Loucy (cell line): ENCODE measurements around the gene MIGA1.

ENCODE experiments used
- H2AFZ ChIP-seq: fragments of 200-600 bp; sonication (generic); 2 replicates; pipeline ENCODE4 v1.6.0; 2016; ENCODE audit warnings: antibody characterized with exemption, mild to moderate bottlenecking, low read length, moderate library complexity
- H3F3A ChIP-seq: fragments of 200-600 bp; 2 replicates; pipeline ENCODE4 v1.6.0; 2016; ENCODE audit warnings: antibody characterized with exemption, low read depth, mild to moderate bottlenecking
- H3K27me3 ChIP-seq: fragments of 200-600 bp; sonication (generic); 2 replicates; pipeline ENCODE4 v1.6.1; 2014; ENCODE audit warnings: low read length, mild to moderate bottlenecking; ENCODE audit not compliant: insufficient read depth, poor library complexity, severe bottlenecking
- H3K36me3 ChIP-seq: fragments of 200-600 bp; sonication (generic); 2 replicates; pipeline ENCODE4 v1.6.1; 2016; ENCODE audit warnings: low read length; ENCODE audit not compliant: insufficient read depth
- H3K4me1 ChIP-seq: fragments of 200-600 bp; sonication (generic); 2 replicates; pipeline ENCODE4 v1.5.1; 2014; ENCODE audit warnings: low read length, mild to moderate bottlenecking; ENCODE audit not compliant: insufficient read depth, poor library complexity, severe bottlenecking
- H3K4me2 ChIP-seq: fragments of 200-600 bp; sonication (generic); 2 replicates; pipeline ENCODE4 v1.6.0; 2014; ENCODE audit warnings: antibody characterized with exemption, low read length, low read depth, mild to moderate bottlenecking; ENCODE audit not compliant: poor library complexity, severe bottlenecking
- H3K4me3 ChIP-seq: fragments of 200-600 bp; sonication (generic); 2 replicates; pipeline ENCODE4 v1.5.1; 2014; ENCODE audit warnings: low read length, mild to moderate bottlenecking, mixed read lengths; ENCODE audit not compliant: poor library complexity, severe bottlenecking
- H3K79me2 ChIP-seq: fragments of 200-600 bp; sonication (generic); 2 replicates; pipeline ENCODE4 v1.6.1; 2014; ENCODE audit warnings: low read length; ENCODE audit not compliant: insufficient read depth
- H3K9ac ChIP-seq: fragments of 200-600 bp; sonication (generic); 2 replicates; pipeline ENCODE4 v1.6.0; 2014; ENCODE audit warnings: mild to moderate bottlenecking, low read depth, low read length, moderate library complexity; ENCODE audit not compliant: poor library complexity, severe bottlenecking
- H3K9me2 ChIP-seq: fragments of 200-600 bp; sonication (generic); replicated peaks from 2 replicates; pipeline ENCODE4 v1.6.1; 2016; ENCODE audit warnings: low read depth, low read length, mixed read lengths
- H3K9me3 ChIP-seq: fragments of 200-600 bp; sonication (generic); 2 replicates; pipeline ENCODE4 v1.6.1; 2014; ENCODE audit warnings: mild to moderate bottlenecking, antibody characterized with exemption, low read length, low read depth; ENCODE audit not compliant: insufficient read depth
- H4K20me1 ChIP-seq: fragments of 200-600 bp; sonication (generic); 2 replicates; pipeline ENCODE4 v1.6.0; 2014; ENCODE audit warnings: antibody characterized with exemption, low read length, mild to moderate bottlenecking; ENCODE audit not compliant: insufficient read depth, poor library complexity, severe bottlenecking
- CTCF ChIP-seq: fragments of 200-600 bp; sonication (generic); conservative IDR thresholded peaks from 2 replicates; pipeline ENCODE4 v1.5.1; 2014; ENCODE audit warnings: mild to moderate bottlenecking, antibody characterized with exemption, low read length
- EZH2phosphoT487 ChIP-seq: fragments of 200-600 bp; IDR thresholded peaks from 2 replicates; pipeline ENCODE4 v1.6.1; 2018; ENCODE audit warnings: antibody characterized with exemption, mild to moderate bottlenecking, moderate library complexity, borderline replicate concordance

MIGA1 gene

GRCh38 chr1:77873461-77873860 lies 94.0 kb downstream of the MIGA1 start:
- Histone ChIP-seq H3K79me2 (no peaks in the 10 kb centered on the region), H3K4me2 (no peak overlapping the region), H2AFZ (no peak overlapping the region), H4K20me1 (no peaks in the 10 kb centered on the region), H3K4me1 (no peaks in the 10 kb centered on the region), H3K9ac (no peak overlapping the region), H3K4me3 (no peak overlapping the region), H3K9me2 (no peaks in the 10 kb centered on the region), H3K27me3 (no peaks in the 10 kb centered on the region), H3F3A (no peaks in the 10 kb centered on the region), H3K9me3 (no peaks in the 10 kb centered on the region), H3K36me3 (peaks cover 7% of the 10 kb centered on the region; the same call in 1 of the 2 replicates)
- TF ChIP-seq EZH2phosphoT487 (no peak), CTCF (no peak)

- Histone ChIP-seq H3F3A (no peaks in the 10 kb centered on the region), H3K9me2 (no peaks in the 10 kb centered on the region), H3K9me3 (no peaks in the 10 kb centered on the region), H2AFZ (no peak overlapping the region), H3K27me3 (no peaks in the 10 kb centered on the region), H3K9ac (no peak overlapping the region), H3K36me3 (peaks cover 5% of the 10 kb centered on the region; the same call in 1 of the 2 replicates), H4K20me1 (no peaks in the 10 kb centered on the region), H3K79me2 (no peaks in the 10 kb centered on the region), H3K4me2 (no peak overlapping the region), H3K4me1 (no peaks in the 10 kb centered on the region), H3K4me3 (no peak overlapping the region)
- TF ChIP-seq CTCF, result no peak
- TF ChIP-seq EZH2phosphoT487, result no peak
These were observed 95.5 kb downstream of the MIGA1 start for GRCh38 chr1:77874804-77875445.

DNA sequence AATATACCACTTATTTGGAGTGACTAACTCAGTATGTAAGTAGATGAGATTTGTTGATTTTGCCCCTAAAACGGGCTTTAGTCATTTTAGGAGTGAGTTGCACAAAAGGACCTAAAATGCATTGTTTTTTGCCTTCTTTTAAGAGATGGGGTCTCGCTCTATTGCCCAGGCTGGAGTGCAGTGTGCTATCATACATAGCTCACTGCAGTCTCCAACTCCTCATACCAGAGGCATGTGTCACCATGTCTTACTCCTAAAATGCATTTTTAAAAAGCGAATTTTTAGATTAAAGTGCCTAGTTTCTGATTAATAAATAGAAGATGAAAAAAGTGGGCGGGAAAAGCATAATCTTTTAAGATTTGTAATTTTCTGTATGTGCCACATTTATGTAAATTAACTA lies 97.4 kb downstream of the MIGA1 start:
- Histone ChIP-seq H2AFZ (no peak overlapping the region), H3K9me3 (no peaks in the 10 kb centered on the region), H3K4me2 (no peak overlapping the region), H3F3A (no peaks in the 10 kb centered on the region), H3K36me3 (peaks cover 5% of the 10 kb centered on the region; the same call in 1 of the 2 replicates), H3K4me1 (no peaks in the 10 kb centered on the region), H3K9ac (no peak overlapping the region), H3K27me3 (no peaks in the 10 kb centered on the region), H3K79me2 (no peaks in the 10 kb centered on the region), H3K9me2 (no peaks in the 10 kb centered on the region), H4K20me1 (no peaks in the 10 kb centered on the region), H3K4me3 (no peak overlapping the region)
- TF ChIP-seq CTCF, result no peak
- TF ChIP-seq EZH2phosphoT487, result no peak
